SKM-1 treated with dmso at 0.1 percent for 144 hours (cell line): Measurements from ENCODE around the gene MYO1G.
A peak's percentile ranks its signal among the peaks of the same experiment; 100 is the strongest.
"Not testable (repeated sequence)": the region's sequence is repeated elsewhere in the genome, so short reads cannot be mapped to it uniquely, and the experiment has no call there.

Source experiments
- DNase-seq: peaks from one replicate; lab custom pipeline; 2025; ENCODE audit not compliant: unreplicated experiment; lab: John Stamatoyannopoulos, UW

The MYO1G gene

DNA sequence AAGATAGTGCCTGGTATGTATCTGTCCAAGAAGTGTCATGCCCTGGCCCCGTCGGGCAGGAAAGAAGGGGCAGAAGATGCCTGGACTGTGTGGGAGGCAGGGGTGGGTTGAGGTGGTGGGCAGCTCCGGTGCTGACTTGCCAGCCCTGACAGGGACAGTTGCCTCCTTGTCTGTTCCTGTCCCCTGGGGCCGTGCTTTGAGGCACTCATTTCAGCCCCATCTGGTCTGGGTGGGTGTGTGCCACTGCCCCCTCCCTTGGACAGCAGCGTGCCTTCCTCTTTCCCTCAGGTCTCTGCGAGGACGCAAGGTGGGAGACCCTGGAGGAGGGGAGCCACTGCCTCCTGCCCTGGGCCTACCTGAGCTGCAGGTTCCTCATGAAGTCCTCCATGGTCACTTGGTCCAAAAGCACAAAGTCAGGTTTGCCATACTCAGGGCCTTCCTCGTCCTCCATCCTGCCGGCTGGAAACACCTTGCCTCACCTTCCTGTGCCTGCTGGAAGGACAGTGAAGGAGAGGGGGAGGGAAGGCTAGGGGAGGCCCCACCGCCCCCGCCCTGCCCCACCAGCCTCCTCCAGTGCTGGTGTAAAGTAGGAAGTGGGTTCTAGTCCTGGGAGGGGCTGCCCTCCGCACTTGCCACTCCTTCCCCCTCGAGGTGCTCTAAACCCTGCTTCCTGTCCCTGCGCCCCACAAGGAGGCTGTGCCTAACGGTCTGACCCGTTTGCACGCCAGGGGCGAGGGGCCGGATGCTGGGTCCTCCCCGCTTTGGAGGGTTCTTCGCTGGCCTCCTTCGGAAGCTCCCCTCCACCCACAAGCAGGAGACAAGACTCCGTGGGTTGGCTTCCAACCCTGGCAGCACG lies at the start of gene MYO1G:
Gene MYO1G (minus strand): TSS at position 505 of the 856 bp plus-strand sequence. CDS start 54 bp downstream, at position 451.
- peak; percentile 96 for DNase-seq

DNA sequence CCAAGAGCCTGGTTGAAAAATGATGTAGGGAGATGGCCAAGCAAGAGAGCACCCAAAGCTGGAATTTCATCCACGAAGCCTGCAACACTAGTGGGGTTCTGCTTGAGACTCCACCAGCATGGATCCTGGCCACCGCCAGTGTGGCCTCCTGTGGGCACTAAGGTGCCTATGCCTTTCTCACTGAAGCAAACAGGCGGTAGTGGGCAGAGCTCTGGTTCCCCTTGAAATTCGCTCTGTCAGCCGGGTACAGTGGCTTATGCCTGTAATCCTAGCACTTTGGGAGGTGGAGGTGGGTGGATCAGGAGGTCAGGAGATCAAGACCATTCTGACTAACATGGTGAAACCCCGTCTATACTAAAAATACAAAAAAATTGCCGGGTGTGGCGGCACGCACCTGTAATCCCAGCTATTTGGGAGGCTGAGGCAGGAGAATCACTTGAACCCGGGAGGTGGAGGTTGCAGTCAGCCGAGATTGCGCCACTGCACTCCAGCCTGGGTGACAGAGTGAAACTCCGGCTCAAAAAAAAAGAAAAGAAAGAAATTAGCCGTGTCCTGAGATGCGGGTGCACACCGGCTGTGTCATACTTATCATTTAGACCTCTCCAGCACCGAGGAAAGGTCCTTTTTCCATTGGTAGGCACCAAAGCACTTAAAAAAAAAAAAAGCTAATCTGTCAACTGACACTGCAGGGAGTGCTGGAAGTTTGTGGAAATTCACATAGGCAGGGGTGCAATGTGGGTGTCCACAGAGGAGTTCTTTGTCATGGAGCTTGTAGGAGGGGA lies 49.5 kb upstream of the MYO1G start:
- no peak for DNase-seq

DNA sequence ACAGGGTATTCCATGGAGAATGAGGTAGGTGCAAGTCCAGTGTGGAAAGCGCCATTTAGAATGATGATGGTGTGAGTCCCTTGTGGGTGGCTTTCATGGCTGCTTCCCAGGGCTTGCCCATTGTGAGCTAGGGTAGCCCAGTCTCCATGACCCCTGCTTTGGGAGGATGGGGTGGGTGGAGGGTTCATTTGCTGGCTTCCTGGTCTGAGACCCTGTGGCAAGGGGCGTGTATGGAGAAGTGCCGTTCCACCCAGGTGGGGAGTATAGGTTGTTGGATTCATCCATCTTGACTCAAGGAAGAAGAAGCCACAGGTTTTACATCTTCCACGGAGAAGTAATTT lies 48.9 kb upstream of the MYO1G start:
- no peak for DNase-seq

DNA sequence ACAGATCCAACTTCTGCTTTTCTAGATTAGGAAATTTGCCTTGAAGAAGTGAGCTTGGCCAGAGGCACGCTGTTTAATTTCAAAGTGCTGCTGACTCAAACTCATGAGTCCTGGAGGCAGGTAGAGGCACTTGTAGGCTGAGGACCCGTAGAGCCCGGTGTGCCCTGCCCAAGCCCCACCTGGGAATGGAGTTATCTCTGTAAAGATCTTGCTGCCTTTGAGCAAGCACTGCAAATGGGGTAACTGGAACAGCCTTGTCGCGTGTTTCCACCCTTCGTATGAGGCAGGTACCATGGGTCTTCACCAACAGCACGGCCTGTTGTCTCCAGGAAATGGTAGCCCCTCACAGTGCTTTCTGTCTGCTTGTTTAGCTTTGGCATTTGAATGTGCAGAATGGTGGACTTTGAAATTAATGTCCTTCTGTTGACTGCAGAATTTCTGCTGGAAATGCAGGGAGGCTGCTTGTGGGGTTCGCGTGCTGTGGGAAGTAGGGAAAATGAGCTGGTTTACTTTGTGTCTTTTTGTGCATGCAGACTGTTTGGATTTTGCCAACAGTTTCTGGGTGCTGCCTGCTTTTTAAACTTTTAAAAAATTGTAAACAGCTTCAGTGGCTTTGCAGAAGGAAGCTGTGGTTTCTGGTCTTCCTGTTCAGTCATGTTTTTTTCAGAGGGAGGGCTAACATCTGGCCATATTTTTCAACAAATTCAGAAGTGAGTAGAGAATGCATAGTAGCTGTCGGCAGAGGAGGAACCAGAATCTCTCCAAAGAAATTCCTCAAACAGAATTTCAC lies 48.4 kb upstream of the MYO1G start:
- peak; percentile 82 for DNase-seq

DNA sequence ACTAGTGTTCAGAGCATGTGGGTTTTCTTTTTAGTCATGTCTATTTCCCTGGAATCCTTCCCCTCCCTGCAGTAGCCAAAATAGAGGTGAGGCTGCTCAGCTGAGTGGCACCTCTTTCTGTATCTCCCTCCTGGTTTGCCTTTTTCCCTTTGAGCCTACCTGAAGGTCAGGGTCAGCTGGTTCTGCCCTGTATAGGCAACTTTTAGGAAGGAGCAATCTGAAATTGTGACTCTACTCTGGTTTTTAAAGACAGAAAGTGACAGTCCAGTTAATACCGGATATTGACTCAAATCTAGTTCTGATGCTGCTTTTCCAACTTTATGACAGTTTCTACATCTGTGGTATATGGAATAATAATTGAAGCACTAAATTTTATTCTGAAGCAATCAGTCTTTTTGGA lies 47.2 kb upstream of the MYO1G start:
- DNase-seq: no peak

DNA sequence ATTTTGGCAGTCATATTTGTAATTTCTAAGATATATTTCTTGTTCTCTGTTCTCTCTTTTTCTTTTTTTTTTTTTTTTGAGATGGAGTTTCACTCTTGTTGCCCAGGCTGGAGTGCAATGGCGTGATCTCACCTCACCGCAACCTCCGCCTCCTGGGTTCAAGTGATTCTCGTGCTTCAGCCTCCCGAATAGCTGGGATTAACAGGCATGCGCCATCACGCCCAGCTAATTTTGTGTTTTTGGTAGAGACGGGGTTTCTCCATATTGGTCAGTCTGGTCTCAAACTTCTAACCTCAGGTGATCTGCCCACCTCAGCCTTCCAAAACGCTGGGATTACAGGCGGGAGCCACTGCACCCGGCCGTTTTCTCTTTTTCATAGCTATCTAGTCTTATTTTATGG lies 46.7 kb upstream of the MYO1G start:
- DNase-seq: not testable (repeated sequence)

DNA sequence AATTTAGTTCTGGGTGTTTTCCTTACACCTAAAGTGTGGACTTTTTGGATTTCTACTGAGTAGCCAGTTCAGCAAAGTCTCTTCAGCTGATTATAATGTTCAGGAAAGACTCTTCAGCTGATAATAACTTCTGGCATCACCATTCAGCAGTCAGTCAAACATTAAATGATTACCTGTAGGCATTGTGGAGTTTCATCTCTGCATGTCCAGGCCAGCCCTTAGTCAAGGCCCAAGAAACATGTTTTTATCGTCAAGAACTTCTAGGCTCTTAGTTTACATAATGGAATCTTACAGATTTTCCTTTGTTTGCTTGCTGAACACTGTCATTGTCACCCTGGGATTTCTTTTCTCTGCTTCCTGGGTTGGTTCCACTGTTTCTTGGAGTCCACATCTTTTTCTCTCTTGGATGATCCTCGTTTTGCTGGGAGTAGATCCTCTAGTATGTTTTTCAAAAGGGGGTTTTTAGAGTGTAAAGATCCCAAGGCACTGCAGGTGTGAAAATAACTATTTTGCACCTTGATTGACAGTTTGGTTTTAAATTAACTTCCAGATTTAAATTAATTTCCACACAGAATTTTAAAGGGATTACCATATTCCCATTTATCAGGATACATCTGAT lies 45.4 kb upstream of the MYO1G start:
- no peak for DNase-seq

DNA sequence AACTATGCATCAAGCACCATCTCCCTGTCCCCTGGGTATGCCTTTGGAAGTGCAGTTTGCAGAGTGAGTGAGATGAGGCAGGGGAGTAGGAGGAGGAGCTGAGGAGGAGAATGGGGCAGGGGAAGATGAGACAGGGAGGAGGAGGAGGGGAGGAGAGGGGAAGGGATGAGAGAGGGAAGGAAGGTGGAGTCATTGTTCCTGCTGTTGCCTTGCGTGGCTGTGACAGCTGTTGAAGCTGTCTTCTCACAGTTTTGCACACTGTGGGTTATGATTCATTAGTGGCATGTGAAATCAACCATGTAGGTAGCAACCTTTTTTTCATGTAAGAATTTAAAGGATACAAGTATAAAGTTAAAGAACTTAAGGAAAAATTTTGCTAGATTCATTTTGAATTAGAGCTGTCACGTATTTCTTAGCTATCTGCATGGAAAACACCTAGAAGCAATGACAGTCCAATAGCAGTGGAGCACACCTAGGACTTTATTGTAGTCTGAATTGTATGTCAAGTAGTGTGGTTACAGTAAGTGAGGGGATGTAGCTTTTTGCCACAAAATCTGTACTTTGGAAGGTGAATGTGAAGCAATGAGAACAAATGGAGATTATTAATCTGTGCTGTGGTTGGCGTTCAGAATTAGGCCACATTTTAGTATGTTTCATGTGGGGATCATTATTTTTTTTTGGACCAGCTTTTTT lies 42.9 kb upstream of the MYO1G start:
- DNase-seq: no peak

DNA sequence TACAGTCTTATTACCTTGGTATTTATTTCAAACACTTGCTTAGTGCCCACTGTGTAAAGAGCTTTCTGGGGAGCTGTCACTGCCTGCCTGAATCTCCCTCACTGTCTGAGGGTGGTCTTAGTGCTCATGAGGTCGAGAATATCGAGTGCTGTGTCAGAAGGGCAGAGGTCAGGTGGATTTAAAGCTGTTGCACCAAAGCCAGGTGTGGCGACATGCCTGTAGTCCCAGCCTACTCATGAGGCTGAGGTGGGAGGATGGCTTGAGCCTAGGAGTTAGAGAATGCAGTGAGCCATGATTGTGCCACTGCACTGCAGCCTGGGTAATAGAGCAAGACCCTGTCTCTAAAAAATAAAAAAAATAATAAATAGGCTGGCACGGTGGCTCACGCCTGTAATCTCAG lies 42.1 kb upstream of the MYO1G start:
- no peak for DNase-seq

DNA sequence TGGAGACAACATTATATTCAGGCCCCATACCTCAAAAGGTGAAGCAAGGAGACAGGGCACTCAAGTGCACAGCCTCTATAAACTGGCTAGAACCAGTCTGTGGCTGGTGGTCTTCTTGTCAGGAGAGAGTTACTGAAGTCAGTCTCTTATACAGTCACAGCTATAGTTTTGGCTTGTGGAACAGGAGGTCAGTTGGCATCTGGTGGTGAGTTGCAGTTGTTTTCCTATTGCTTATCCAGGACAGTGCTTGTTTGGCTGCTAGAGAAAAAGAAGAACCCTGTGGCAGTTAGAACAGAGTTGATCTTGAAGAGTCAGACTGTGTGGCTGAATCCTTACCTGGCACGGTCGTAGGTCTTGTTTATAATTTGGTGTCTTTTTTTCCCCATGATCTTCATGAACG lies 38.4 kb upstream of the MYO1G start:
- no peak for DNase-seq

DNA sequence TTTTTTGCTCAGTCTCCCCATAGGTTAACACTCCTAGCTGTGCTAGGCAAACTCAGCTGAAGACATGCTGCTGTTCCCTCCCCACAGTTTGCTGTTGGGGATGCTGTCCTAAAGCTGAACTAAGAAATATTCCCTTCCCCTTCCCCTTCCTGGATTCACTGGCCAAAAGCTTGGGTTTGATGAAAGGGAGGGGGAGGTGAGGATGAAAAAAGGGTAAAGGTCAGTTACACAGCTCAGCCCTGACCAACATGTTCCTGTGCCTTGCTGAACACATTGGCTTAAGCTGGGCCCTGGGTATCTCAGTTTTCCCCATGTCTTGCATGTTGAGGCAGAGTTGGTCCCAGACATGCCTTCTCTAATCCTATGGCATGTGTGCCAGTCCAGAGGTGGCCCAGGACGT lies 36.5 kb upstream of the MYO1G start:
- DNase-seq: no peak

DNA sequence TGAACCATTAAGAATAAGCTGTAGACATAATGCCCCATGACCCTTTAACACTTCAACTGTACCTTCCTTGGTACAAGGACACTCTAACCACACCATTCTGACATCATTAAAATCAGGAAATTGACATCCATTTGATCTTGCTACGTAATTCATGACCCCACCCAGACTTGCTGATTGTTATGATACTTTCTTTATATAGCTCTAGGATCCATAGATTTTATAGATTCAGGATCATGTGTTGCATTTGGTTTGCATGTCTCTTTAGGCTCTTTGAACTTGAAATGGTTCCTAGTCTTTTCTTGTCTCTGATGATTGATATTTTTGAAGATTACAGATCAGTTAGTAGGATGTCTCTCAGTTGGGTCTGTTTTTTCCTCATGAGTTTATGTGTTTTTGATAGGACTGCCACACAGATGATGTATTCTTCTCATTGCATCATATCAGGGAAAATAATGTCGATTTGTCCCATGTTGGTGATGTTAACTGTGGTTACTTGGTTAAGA lies 34.7 kb upstream of the MYO1G start:
- no peak for DNase-seq

DNA sequence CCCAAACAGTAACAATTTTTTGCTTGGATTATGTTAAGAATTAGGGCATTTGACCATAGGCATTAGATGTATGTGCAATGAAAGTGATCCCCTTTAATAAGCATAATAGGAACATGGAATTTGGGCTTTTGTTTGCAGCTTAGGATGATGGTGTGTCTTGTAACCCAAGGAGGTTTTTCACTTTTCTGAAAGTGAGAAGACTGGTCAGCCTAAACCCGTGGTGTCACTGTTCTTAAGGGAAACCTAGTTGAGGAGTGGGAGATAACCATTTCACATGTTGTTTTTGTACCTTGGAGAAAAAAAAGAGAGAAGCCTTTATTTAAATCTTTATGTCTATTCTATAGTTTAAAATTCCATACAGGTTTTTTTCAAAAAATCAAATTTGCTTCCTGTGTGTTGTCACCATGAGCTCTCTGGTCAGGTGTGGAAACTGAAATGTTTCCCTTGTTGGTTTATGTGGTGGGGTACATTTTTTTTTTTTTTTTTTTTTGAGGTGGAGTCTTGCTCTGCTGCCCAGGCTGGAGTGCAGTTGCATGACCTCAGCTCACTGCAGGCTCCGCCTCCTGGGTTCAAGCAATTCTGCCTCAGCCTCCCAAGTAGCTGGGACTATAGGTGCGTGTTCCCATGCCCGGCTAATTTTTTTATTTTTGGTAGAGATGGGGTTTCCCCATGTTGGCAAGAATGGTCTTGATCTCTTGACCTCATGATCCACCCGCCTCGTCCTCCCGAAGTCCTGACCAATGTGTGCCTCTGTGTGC lies 28.9 kb upstream of the MYO1G start:
- no peak for DNase-seq

DNA sequence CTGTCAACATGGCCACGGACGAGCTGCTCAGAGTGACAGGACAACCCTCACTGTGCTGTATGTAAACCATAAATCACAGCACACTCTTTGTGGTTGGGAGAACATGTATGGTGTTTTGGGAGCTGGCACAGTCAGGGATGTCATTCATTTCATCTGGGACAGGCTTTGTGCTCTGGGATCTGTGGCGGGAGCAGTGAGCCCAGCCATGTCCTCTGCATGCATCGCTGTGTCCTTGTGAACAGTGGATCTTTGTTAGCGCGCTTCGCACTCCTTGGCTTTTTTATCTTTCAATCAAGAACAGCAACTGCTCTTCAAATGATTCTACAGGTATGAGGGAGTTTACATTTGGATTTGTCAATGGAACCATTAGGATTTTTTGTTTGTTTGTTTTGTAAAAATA lies 28.3 kb upstream of the MYO1G start:
- DNase-seq: no peak

DNA sequence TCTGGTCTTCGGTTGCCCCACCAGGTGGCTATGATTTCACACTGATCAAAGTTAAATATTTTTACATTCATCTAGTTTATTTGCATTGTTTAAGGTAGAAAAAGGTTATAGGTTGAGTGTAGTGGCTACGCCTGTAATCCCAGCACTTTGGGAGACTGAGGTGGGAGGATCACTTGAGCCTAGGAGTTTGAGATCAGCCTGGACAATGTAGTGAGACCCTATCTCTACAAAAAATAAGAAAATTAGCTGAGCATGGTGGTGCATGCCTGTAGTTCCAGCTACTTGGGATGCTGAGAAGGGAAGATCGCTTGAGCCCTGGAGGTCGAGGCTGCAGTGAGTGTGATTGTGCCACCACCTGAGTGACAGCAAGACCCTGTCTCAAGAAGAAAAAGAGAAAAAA lies 25.0 kb upstream of the MYO1G start:
- no peak for DNase-seq

DNA sequence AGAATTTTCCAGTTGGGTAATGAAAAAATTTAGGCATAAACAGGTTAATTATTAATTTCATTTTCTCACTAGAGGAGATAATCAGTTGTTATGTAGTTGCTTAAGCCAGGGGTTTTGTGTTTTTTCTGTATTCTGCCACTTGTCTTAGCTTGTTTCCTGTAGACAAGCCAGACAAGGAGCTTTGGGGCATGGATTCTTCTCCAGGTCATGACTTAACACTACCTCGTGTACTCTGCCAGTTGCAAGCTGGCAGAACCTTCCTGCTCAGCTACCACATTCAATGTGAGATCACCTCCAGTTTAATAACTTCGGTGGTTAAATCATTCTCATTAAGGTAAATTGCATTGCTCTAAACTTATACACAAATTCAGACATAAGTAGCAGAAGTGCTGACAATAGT lies 23.0 kb upstream of the MYO1G start:
- DNase-seq: no peak

DNA sequence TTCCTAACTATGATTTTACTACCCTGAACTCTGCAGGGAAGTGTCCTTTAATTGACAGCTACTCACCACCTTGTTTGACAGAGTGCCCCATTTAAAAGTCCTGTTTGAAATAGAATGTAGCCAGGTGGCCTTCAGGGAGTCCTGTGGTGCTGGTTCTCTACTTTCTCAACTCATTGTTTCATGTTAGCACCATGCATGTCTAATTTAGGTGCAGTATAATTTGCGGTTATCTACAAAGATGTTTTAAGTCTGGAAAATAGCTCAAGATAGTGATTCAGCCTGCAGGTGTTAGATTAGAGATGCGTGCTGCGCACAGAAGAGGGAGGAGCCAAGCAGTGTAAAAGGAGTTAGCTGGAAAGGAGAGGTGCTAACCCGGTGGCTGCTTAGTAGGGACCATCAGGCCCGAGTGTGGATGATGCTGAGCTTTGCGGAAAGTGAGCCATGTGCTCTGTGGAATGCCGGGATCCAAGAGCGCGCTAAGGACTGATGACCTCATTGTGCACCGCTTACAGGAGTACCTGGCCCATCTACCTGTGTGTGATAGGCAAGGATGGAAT lies 22.4 kb upstream of the MYO1G start:
- DNase-seq: no peak

DNA sequence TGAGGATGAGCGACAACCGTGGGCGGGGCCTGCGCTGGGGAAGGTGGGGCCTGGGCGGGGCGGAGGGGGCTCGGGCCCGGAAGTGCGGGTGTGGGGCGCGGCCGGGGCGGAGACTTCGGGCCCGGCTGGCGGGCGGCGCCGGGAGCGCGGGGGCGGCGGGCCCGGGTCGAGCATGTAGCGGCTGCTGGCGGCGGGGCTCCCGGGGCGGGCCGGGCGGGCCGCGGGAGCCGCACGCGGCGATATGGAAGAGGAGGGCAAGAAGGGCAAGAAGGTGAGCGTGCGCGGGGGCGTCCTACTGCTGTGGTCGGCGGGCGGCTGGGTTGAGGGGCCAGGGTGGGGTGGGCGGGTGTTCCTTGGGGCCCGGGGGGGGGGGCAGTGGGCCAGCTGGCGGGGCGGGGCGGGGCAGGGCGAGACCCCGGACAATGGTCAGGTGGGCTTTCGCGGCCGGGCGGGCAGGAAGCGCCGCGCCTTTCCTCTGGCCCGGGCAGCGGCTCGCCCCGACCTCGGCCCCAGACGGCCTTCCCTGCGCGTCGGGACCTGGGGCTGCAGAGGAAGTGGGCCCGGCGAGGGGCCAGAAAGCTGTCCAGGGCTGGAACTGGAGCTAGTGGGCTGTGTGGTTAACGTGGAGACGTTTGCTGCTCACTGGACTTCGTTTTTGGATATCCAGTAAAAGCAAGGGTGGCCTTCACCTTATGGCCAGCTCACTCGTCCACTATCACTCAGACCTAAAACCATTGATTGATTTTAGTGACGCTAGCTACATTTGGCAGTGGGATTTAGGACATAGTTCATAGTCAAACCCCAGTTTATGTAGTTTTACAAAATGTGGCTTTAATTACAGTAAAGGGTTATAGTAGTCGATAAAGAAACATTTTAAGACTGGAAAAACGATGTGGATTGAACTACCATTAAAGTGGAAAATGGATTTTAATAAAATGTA lies 21.5 kb upstream of the MYO1G start, which contains the start of gene CCM2:
Gene CCM2 (plus strand): TSS at position 109 of the 940 bp plus-strand sequence. CDS start 133 bp downstream, at position 242.
- no peak for DNase-seq
